CD4-positive, alpha-beta T cell treated with Interleukin-17A for 4 hours (primary cell): Measurements from ENCODE around the gene LIN37.

ENCODE experiments used
- DNase-seq: peaks from one replicate; pipeline ENCODE4 v3.0.0-alpha.2; 2020; ENCODE audit warnings: mixed read lengths

The LIN37 gene

GRCh38 chr19:35748106-35749020, at the start of gene LIN37:
LIN37 (plus strand) TSS chr19:35748576; CDS start chr19:35748725, 149 bp downstream.
- DNase-seq: peak; percentile 99

- peak; percentile 92 for DNase-seq
Observed at GRCh38 chr19:35702223-35703012, 46.0 kb upstream of the LIN37 start.

- DNase-seq: no peak
Observed at GRCh38 chr19:35703343-35703742, 45.0 kb upstream of the LIN37 start.

GRCh38 chr19:35704218-35704617, 44.2 kb upstream of the LIN37 start, which contains the start of gene ZBTB32:
ZBTB32 (plus strand) TSS chr19:35704558; CDS start chr19:35714627, 10,069 bp downstream.
- DNase-seq: no peak

GRCh38 chr19:35708391-35708790, 40.0 kb upstream of the LIN37 start:
- DNase-seq: no peak

GRCh38 chr19:35710784-35711723, 37.3 kb upstream of the LIN37 start:
- DNase-seq: no peak

- peak; percentile 28 for DNase-seq
Observed at GRCh38 chr19:35712567-35713505, 35.5 kb upstream of the LIN37 start.

GRCh38 chr19:35713506-35713850, 34.9 kb upstream of the LIN37 start:
- no peak for DNase-seq

- DNase-seq: no peak
Observed at GRCh38 chr19:35713904-35714495, 34.4 kb upstream of the LIN37 start.

GRCh38 chr19:35714601-35715354, 33.6 kb upstream of the LIN37 start:
- no peak for DNase-seq

- no peak for DNase-seq
Observed at GRCh38 chr19:35715355-35715809, 33.0 kb upstream of the LIN37 start.

- DNase-seq: peak; percentile 37
Observed at GRCh38 chr19:35715981-35716800, 32.2 kb upstream of the LIN37 start.

GRCh38 chr19:35716801-35717664, 31.3 kb upstream of the LIN37 start:
- DNase-seq: peak; percentile 98

- no peak for DNase-seq
Observed at GRCh38 chr19:35717665-35718344, 30.6 kb upstream of the LIN37 start, which contains the start of gene KMT2B. KMT2B (plus strand) TSS chr19:35718003; CDS start chr19:35718019, 16 bp downstream.

- peak; percentile 55 for DNase-seq
Observed at GRCh38 chr19:35718345-35719041, 29.9 kb upstream of the LIN37 start.

- DNase-seq: no peak
Observed at GRCh38 chr19:35719402-35720162, 28.8 kb upstream of the LIN37 start.
